ENCODE data around the gene COL6A2. TPM values are rescaled to one million over a fixed set of nuclear protein-coding genes. Genes with fewer than 3 reads are reported as not detected.

The COL6A2 gene
- total and polyA plus RNA-seq, 10 of the 15 experiments (the other 5 are each of a cell fraction or from before 2014, with no cell fraction given): 0.16 to 1.3 (median 0.34) TPM; not detected in 7

GRCh38 chr21:46067505-46068201 lies 30.3 kb upstream of the COL6A2 start:
- no peak overlapping the region for H3K4me2 ChIP-seq (ENCODE audit: control insufficient read depth, insufficient read depth)
- intact Hi-C loops (cut with micrococcal nuclease; ENCODE audit: unreplicated experiment): no loop called here
- no peaks in the 10 kb centered on the region for H4K20me1 ChIP-seq (ENCODE audit: control insufficient read depth, insufficient read depth)
- ATAC-seq (no peak), DNase-seq (ENCODE audit: low read depth, low spot score) (no peak), FAIRE-seq (no peak)
- no peaks in the 10 kb centered on the region for H3K27me3 ChIP-seq (replicated peaks in 1 of 2; ENCODE audit: control insufficient read depth in 2 of 2, insufficient read depth in 2 of 2, low read length in 1 of 2)
- H3K79me2 ChIP-seq (ENCODE audit: control insufficient read depth, insufficient read depth, low read length): no peaks in the 10 kb centered on the region
- ChIA-PET RAD21 (ENCODE audit: unreplicated experiment) (no interaction called here), SMC1A (ENCODE audit: uncharacterized antibody, unreplicated experiment) (interaction anchor here (0.6 kb wide), 1 partner anchor 61 kb away, joined by 3 read pairs; no protein-coding TSS in a partner anchor), POLR2A (no interaction called here), CTCF (no interaction called here)
- H3K9me3 ChIP-seq (replicated peaks; ENCODE audit: control insufficient read depth, insufficient read depth, low read length): no peaks in the 10 kb centered on the region; the same call in 1 of the 3 replicates
- no peaks in the 10 kb centered on the region for H3K36me3 ChIP-seq (ENCODE audit: control insufficient read depth in 2 of 2, insufficient read depth in 2 of 2, low read length in 1 of 2)
- TF ChIP-seq NRF1 (conservative IDR thresholded peaks at IDR 0.05; ENCODE audit: low read depth, low read length) (no peak), PAX8 (IDR thresholded peaks at IDR 0.05) (no peak), RCOR1 (conservative IDR thresholded peaks at IDR 0.05; ENCODE audit: low read depth, low read length) (no peak), CEBPB (IDR thresholded peaks at IDR 0.05; ENCODE audit: borderline replicate concordance in 1 of 2, low read depth in 2 of 2, low read length in 2 of 2) (no peak), LARP7 (IDR thresholded peaks at IDR 0.05) (no peak), RFX5 (IDR thresholded peaks at IDR 0.05; ENCODE audit: low read depth, low read length) (no peak), SUZ12 (IDR thresholded peaks at IDR 0.05; ENCODE audit: unreplicated experiment) (no peak), MEF2B (IDR thresholded peaks at IDR 0.05; ENCODE audit: partially characterized antibody, poor library complexity, severe bottlenecking) (no peak), NR2C2 (IDR thresholded peaks at IDR 0.05; ENCODE audit: borderline replicate concordance, control insufficient read depth, insufficient read length, low read depth) (no peak), CBX3 (IDR thresholded peaks at IDR 0.05; ENCODE audit: borderline replicate concordance, low read depth) (no peak)
- TF ChIP-seq, protein P1, sequence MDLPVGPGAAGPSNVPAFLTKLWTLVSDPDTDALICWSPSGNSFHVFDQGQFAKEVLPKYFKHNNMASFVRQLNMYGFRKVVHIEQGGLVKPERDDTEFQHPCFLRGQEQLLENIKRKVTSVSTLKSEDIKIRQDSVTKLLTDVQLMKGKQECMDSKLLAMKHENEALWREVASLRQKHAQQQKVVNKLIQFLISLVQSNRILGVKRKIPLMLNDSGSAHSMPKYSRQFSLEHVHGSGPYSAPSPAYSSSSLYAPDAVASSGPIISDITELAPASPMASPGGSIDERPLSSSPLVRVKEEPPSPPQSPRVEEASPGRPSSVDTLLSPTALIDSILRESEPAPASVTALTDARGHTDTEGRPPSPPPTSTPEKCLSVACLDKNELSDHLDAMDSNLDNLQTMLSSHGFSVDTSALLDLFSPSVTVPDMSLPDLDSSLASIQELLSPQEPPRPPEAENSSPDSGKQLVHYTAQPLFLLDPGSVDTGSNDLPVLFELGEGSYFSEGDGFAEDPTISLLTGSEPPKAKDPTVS (IDR thresholded peaks at IDR 0.05; ENCODE audit: low read depth, low read length): no peak
- 77% methylated on average over 31 of the region's 32 CpGs for WGBS (ENCODE audit: insufficient coverage, insufficient replicate concordance, low lambda C conversion rate, missing lambda C conversion rate)
- no peak overlapping the region for H3K9ac ChIP-seq (ENCODE audit: control insufficient read depth, insufficient read depth, low read length)
- no peak overlapping the region for H3K27ac ChIP-seq (ENCODE audit: control insufficient read depth, insufficient read depth)
- BruUV-seq (replicated peaks): no TSS peak
- H2AFZ ChIP-seq (ENCODE audit: control insufficient read depth, low read depth, low read length): no peak overlapping the region
- no peaks in the 10 kb centered on the region for H3K4me1 ChIP-seq (ENCODE audit: control insufficient read depth, insufficient read depth, low read length)
- no peak overlapping the region for H3K4me3 ChIP-seq
- in situ Hi-C loops (cut with MboI): no loop called here
